IPS-20b (cell line): ENCODE results near the gene CUX1.

ENCODE experiments used
- H3K27ac ChIP-seq: one replicate; pipeline ENCODE4 v1.5.1; 2013; ENCODE audit warnings: low read length
- H3K27me3 ChIP-seq: 2 replicates; pipeline ENCODE4 v1.6.1; 2013; ENCODE audit warnings: mild to moderate bottlenecking, low read length, inconsistent platforms; ENCODE audit not compliant: insufficient read depth
- H3K36me3 ChIP-seq: 2 replicates; pipeline ENCODE4 v1.6.1; 2013; ENCODE audit warnings: low read depth, mild to moderate bottlenecking, inconsistent platforms, low read length, moderate library complexity; ENCODE audit not compliant: insufficient read depth
- H3K4me1 ChIP-seq: 2 replicates; pipeline ENCODE4 v1.6.1; 2013; ENCODE audit warnings: mild to moderate bottlenecking, control low read depth, inconsistent platforms, low read length, moderate library complexity; ENCODE audit not compliant: insufficient read depth
- H3K4me3 ChIP-seq: 2 replicates; pipeline ENCODE4 v1.5.1; 2013; ENCODE audit warnings: mild to moderate bottlenecking, low read length, inconsistent platforms
- H3K9ac ChIP-seq: 2 replicates; pipeline ENCODE4 v1.6.1; 2013; ENCODE audit warnings: low read depth, mild to moderate bottlenecking, inconsistent platforms, low read length, moderate library complexity
- H3K9me3 ChIP-seq: 2 replicates; pipeline ENCODE4 v1.6.1; 2013; ENCODE audit warnings: mild to moderate bottlenecking, low read depth, low read length, inconsistent platforms; ENCODE audit not compliant: insufficient read depth

CUX1 gene

GRCh38 chr7:101942603-101943210 lies 125.3 kb downstream of the CUX1 start:
- Histone ChIP-seq H3K9me3 (no peaks in the 10 kb centered on the region), H3K4me1 (peaks cover 32% of the 10 kb centered on the region), H3K36me3 (no peaks in the 10 kb centered on the region), H3K27ac (no peak overlapping the region), H3K27me3 (no peaks in the 10 kb centered on the region), H3K4me3 (no peak overlapping the region), H3K9ac (peak overlapping the region; percentile 64; the same call in 1 of the 2 replicates)

- Histone ChIP-seq H3K27me3 (no peaks in the 10 kb centered on the region), H3K4me1 (peaks cover 35% of the 10 kb centered on the region), H3K4me3 (no peak overlapping the region), H3K9me3 (no peaks in the 10 kb centered on the region), H3K9ac (no peak overlapping the region), H3K27ac (no peak overlapping the region), H3K36me3 (no peaks in the 10 kb centered on the region)
Observed at GRCh38 chr7:101943306-101943705, 125.9 kb downstream of the CUX1 start.

- H3K4me1 ChIP-seq: peaks cover 35% of the 10 kb centered on the region
- H3K9me3 ChIP-seq: no peaks in the 10 kb centered on the region
- H3K9ac ChIP-seq: peak overlapping the region; percentile 49; the same call in 1 of the 2 replicates
Observed at GRCh38 chr7:101943889-101944600, 126.6 kb downstream of the CUX1 start.

GRCh38 chr7:101944611-101945010 lies 127.2 kb downstream of the CUX1 start:
- no peaks in the 10 kb centered on the region for H3K36me3 ChIP-seq
- H3K4me1 ChIP-seq: peaks cover 35% of the 10 kb centered on the region
- H3K9me3 ChIP-seq: no peaks in the 10 kb centered on the region
- no peak overlapping the region for H3K9ac ChIP-seq
- H3K27me3 ChIP-seq: no peaks in the 10 kb centered on the region
- peak overlapping the region; percentile 20 for H3K27ac ChIP-seq
- H3K4me3 ChIP-seq: no peak overlapping the region

More at GRCh38 chr7:101943889-101944600, 126.6 kb downstream of the CUX1 start:
- Histone ChIP-seq H3K36me3 (no peaks in the 10 kb centered on the region), H3K27ac (peak overlapping the region; percentile 20), H3K27me3 (no peaks in the 10 kb centered on the region), H3K4me3 (no peak overlapping the region)

GRCh38 chr7:101945034-101945758 lies 127.8 kb downstream of the CUX1 start:
- H3K27me3 ChIP-seq: no peaks in the 10 kb centered on the region
- no peak overlapping the region for H3K4me3 ChIP-seq
- H3K9ac ChIP-seq: no peak overlapping the region
- H3K36me3 ChIP-seq: no peaks in the 10 kb centered on the region
- no peak overlapping the region for H3K27ac ChIP-seq
- peaks cover 34% of the 10 kb centered on the region for H3K4me1 ChIP-seq
- no peaks in the 10 kb centered on the region for H3K9me3 ChIP-seq

GRCh38 chr7:101947899-101948298 lies 130.5 kb downstream of the CUX1 start:
- no peaks in the 10 kb centered on the region for H3K27me3 ChIP-seq
- H3K9ac ChIP-seq: peak overlapping the region; percentile 45; the same call in 1 of the 2 replicates
- H3K9me3 ChIP-seq: no peaks in the 10 kb centered on the region
- H3K4me1 ChIP-seq: peaks cover 11% of the 10 kb centered on the region; the same call in 1 of the 2 replicates
- H3K36me3 ChIP-seq: no peaks in the 10 kb centered on the region
- H3K27ac ChIP-seq: no peak overlapping the region
- no peak overlapping the region for H3K4me3 ChIP-seq

GRCh38 chr7:101948650-101949049 lies 131.2 kb downstream of the CUX1 start:
- no peaks in the 10 kb centered on the region for H3K36me3 ChIP-seq
- H3K27me3 ChIP-seq: no peaks in the 10 kb centered on the region
- no peaks in the 10 kb centered on the region for H3K9me3 ChIP-seq
- no peak overlapping the region for H3K4me3 ChIP-seq
- no peak overlapping the region for H3K27ac ChIP-seq
- peaks cover 11% of the 10 kb centered on the region; the same call in 1 of the 2 replicates for H3K4me1 ChIP-seq
- H3K9ac ChIP-seq: no peak overlapping the region

- Histone ChIP-seq H3K27ac (no peak overlapping the region), H3K9me3 (no peaks in the 10 kb centered on the region), H3K36me3 (no peaks in the 10 kb centered on the region), H3K27me3 (no peaks in the 10 kb centered on the region), H3K4me3 (no peak overlapping the region), H3K4me1 (peaks cover 15% of the 10 kb centered on the region; the same call in 1 of the 2 replicates), H3K9ac (no peak overlapping the region)
Observed at GRCh38 chr7:101950450-101951119, 133.2 kb downstream of the CUX1 start.

- Histone ChIP-seq H3K36me3 (no peaks in the 10 kb centered on the region), H3K9ac (no peak overlapping the region), H3K27ac (no peak overlapping the region), H3K27me3 (no peaks in the 10 kb centered on the region), H3K4me3 (no peak overlapping the region), H3K9me3 (no peaks in the 10 kb centered on the region), H3K4me1 (peaks cover 15% of the 10 kb centered on the region; the same call in 1 of the 2 replicates)
Observed at GRCh38 chr7:101951757-101952156, 134.3 kb downstream of the CUX1 start.

GRCh38 chr7:101952355-101953247 lies 135.2 kb downstream of the CUX1 start:
- H3K4me1 ChIP-seq: peaks cover 11% of the 10 kb centered on the region; the same call in 1 of the 2 replicates
- no peak overlapping the region for H3K9ac ChIP-seq
- no peak overlapping the region for H3K27ac ChIP-seq
- H3K27me3 ChIP-seq: no peaks in the 10 kb centered on the region
- H3K4me3 ChIP-seq: no peak overlapping the region
- no peaks in the 10 kb centered on the region for H3K36me3 ChIP-seq
- H3K9me3 ChIP-seq: no peaks in the 10 kb centered on the region
